WTC11 (cell line): ENCODE measurements around the gene ARHGAP10. TPM values are rescaled to one million over a fixed set of nuclear protein-coding genes. Genes with fewer than 3 reads are reported as not detected.

Source experiments
- ATAC-seq: fragments of 200-7000 bp; cut with Tn5 transposase; 2 replicates; pipeline ENCODE4 v1.10.0; 2021; ENCODE audit warnings: mild to moderate bottlenecking, moderate library complexity
- CTCF ChIA-PET: fragments of 300-600 bp; sonication (Branson Sonifier 250); formaldehyde crosslinking; loops from one replicate; lab custom pipeline; 2021; ENCODE audit warnings: antibody characterized with exemption; lab: Charles Lee
- POLR2A ChIA-PET: fragments of 350-600 bp; sonication (Branson Sonifier 250); formaldehyde crosslinking; loops from one replicate; lab custom pipeline; 2021; ENCODE audit warnings: antibody characterized with exemption; lab: Charles Lee
- DNase-seq: peaks from one replicate; pipeline ENCODE4 v3.0.0; 2021; ENCODE audit warnings: low spot score
- H3K27ac Mint-ChIP-seq: 2 replicates; pipeline ENCODE4 v1.8.0; 2021; ENCODE audit warnings: mixed read lengths
- H3K27me3 Mint-ChIP-seq: 2 replicates; pipeline ENCODE4 v1.8.0; 2021; ENCODE audit warnings: low read depth, mild to moderate bottlenecking, moderate library complexity, mixed read lengths
- H3K36me3 Mint-ChIP-seq: 2 replicates; pipeline ENCODE4 v1.8.0; 2021; ENCODE audit warnings: mixed read lengths
- H3K4me1 Mint-ChIP-seq: 2 replicates; pipeline ENCODE4 v1.8.0; 2022; ENCODE audit warnings: mixed read lengths
- H3K4me3 Mint-ChIP-seq: 2 replicates; pipeline ENCODE4 v1.8.0; 2021; ENCODE audit warnings: mild to moderate bottlenecking, moderate library complexity, mixed read lengths
- H3K9me3 Mint-ChIP-seq: 2 replicates; pipeline ENCODE4 v1.8.0; 2021; ENCODE audit warnings: mixed read lengths
- ATF2 ChIP-seq: sonication (generic); formaldehyde crosslinking; IDR thresholded peaks from 2 replicates; pipeline ENCODE4 v1.8.1; 2022; ENCODE audit warnings: low read depth, missing genetic modification reagents, borderline replicate concordance
- CREB1 ChIP-seq: sonication (generic); formaldehyde crosslinking; IDR thresholded peaks from 2 replicates; pipeline ENCODE4 v1.8.0; 2023; ENCODE audit warnings: mild to moderate bottlenecking, missing genetic modification reagents
- CREM ChIP-seq: sonication (generic); formaldehyde crosslinking; IDR thresholded peaks from 2 replicates; pipeline ENCODE4 v1.8.1; 2022; ENCODE audit warnings: mild to moderate bottlenecking, missing genetic modification reagents, moderate library complexity
- E2F1 ChIP-seq: sonication (generic); formaldehyde crosslinking; IDR thresholded peaks from 2 replicates; pipeline ENCODE4 v1.8.0; 2022; ENCODE audit warnings: mild to moderate bottlenecking, missing genetic modification reagents
- ELF4 ChIP-seq: sonication (generic); formaldehyde crosslinking; IDR thresholded peaks from 2 replicates; pipeline ENCODE4 v1.8.1; 2022; ENCODE audit warnings: low read depth, mild to moderate bottlenecking, moderate library complexity, missing genetic modification reagents
- ERG ChIP-seq: fragments of 250-450 bp; sonication (Bioruptor Pico); IDR thresholded peaks from 2 replicates; pipeline ENCODE4 v1.8.0; 2021; ENCODE audit warnings: mild to moderate bottlenecking
- GTF2I ChIP-seq: fragments of 250-450 bp; sonication (Bioruptor Pico); conservative IDR thresholded peaks from 2 replicates; pipeline ENCODE4 v1.4.0; 2021; ENCODE audit warnings: mild to moderate bottlenecking
- JAZF1 ChIP-seq: fragments of 250-450 bp; sonication (Bioruptor Pico); IDR thresholded peaks from 2 replicates; pipeline ENCODE4 v1.9.0; 2021; ENCODE audit warnings: moderate library complexity, mild to moderate bottlenecking, inconsistent platforms
- JUN ChIP-seq: sonication (generic); formaldehyde crosslinking; IDR thresholded peaks from 2 replicates; pipeline ENCODE4 v1.8.0; 2023; ENCODE audit warnings: mild to moderate bottlenecking, missing genetic modification reagents
- MLX ChIP-seq: sonication (generic); formaldehyde crosslinking; IDR thresholded peaks from 2 replicates; pipeline ENCODE4 v1.8.1; 2023; ENCODE audit warnings: mild to moderate bottlenecking, missing genetic modification reagents, moderate library complexity
- MXD4 ChIP-seq: fragments of 250-450 bp; sonication (Bioruptor Pico); IDR thresholded peaks from 2 replicates; pipeline ENCODE4 v1.8.0; 2021; ENCODE audit warnings: mild to moderate bottlenecking, moderate library complexity, borderline replicate concordance
- NFE2L1 ChIP-seq: sonication (generic); formaldehyde crosslinking; IDR thresholded peaks from 2 replicates; pipeline ENCODE4 v1.8.1; 2023; ENCODE audit warnings: missing genetic modification reagents
- NR3C1 ChIP-seq: sonication (generic); formaldehyde crosslinking; conservative IDR thresholded peaks from 2 replicates; pipeline ENCODE4 v1.8.1; 2023; ENCODE audit warnings: low read depth, mild to moderate bottlenecking, missing genetic modification reagents
- OVOL2 ChIP-seq: fragments of 250-450 bp; sonication (Bioruptor Pico); IDR thresholded peaks from 2 replicates; pipeline ENCODE4 v1.9.0; 2021; ENCODE audit warnings: mild to moderate bottlenecking, borderline replicate concordance
- PRRX2 ChIP-seq: fragments of 250-450 bp; sonication (Bioruptor Pico); IDR thresholded peaks from 2 replicates; pipeline ENCODE4 v1.8.0; 2021; ENCODE audit warnings: mild to moderate bottlenecking
- SP1 ChIP-seq: sonication (generic); formaldehyde crosslinking; conservative IDR thresholded peaks from 2 replicates; pipeline ENCODE4 v1.8.1; 2022; ENCODE audit warnings: missing genetic modification reagents
- TP53 ChIP-seq: sonication (generic); formaldehyde crosslinking; IDR thresholded peaks from 2 replicates; pipeline ENCODE4 v1.8.1; 2023; ENCODE audit warnings: mild to moderate bottlenecking, missing genetic modification reagents
- USF1 ChIP-seq: sonication (generic); formaldehyde crosslinking; IDR thresholded peaks from 2 replicates; pipeline ENCODE4 v1.8.0; 2022; ENCODE audit warnings: mild to moderate bottlenecking, missing genetic modification reagents
- ZMAT4 ChIP-seq: fragments of 250-450 bp; sonication (Bioruptor Pico); IDR thresholded peaks from 2 replicates; pipeline ENCODE4 v1.9.0; 2021; ENCODE audit warnings: mild to moderate bottlenecking
- ZNF317 ChIP-seq: sonication (generic); formaldehyde crosslinking; IDR thresholded peaks from 2 replicates; pipeline ENCODE4 v1.8.1; 2023; ENCODE audit warnings: low read depth, mild to moderate bottlenecking, moderate library complexity, missing genetic modification reagents, borderline replicate concordance
- ZNF396 ChIP-seq: fragments of 250-450 bp; sonication (Bioruptor Pico); IDR thresholded peaks from 2 replicates; pipeline ENCODE4 v1.8.0; 2021; ENCODE audit warnings: mild to moderate bottlenecking, moderate library complexity, borderline replicate concordance
- ZNF425 ChIP-seq: fragments of 250-450 bp; sonication (Bioruptor Pico); conservative IDR thresholded peaks from 2 replicates; pipeline ENCODE4 v1.9.0; 2021; ENCODE audit warnings: mild to moderate bottlenecking
- ZSCAN18 ChIP-seq: fragments of 250-450 bp; sonication (Bioruptor Pico); IDR thresholded peaks from 2 replicates; pipeline ENCODE4 v2.1.2; 2022; ENCODE audit warnings: mild to moderate bottlenecking, moderate library complexity
- total RNA-seq: library from RNA; stranded (reverse); gene quantifications from 3 replicates; pipeline ENCODE4 v1.2.3, GENCODE V29; 2021

Gene ARHGAP10
- total RNA-seq, 1 experiment from 2014 or later, result 9.6 TPM

- CTCF ChIA-PET, result interaction anchor here (1.0 kb wide), 1 partner anchor 9 kb away, joined by 8 read pairs; no protein-coding TSS in a partner anchor
- no peaks in the 10 kb centered on the region for H3K27me3 Mint-ChIP-seq
- ATAC-seq, result no peak
- TF ChIP-seq JAZF1, result no peak
- TF ChIP-seq SP1 (CRISPR knock-in tag), result no peak
- TF ChIP-seq ZSCAN18 (CRISPR knock-in tag), result no peak
- TF ChIP-seq TP53 (CRISPR knock-in tag), result no peak
- TF ChIP-seq ZMAT4 (CRISPR knock-in tag), result no peak
- no peak for TF ChIP-seq MLX (CRISPR knock-in tag)
- no peak for TF ChIP-seq ERG (CRISPR knock-in tag)
- no peak for TF ChIP-seq CREB1 (CRISPR knock-in tag)
- TF ChIP-seq ELF4 (CRISPR knock-in tag), result no peak
- TF ChIP-seq NR3C1, result no peak
- TF ChIP-seq, all 79 proteins: peak for 0
- Mint-ChIP-seq H3K9me3 (no peaks in the 10 kb centered on the region), H3K4me1 (peaks cover 33% of the 10 kb centered on the region), H3K4me3 (no peak overlapping the region), H3K36me3 (no peaks in the 10 kb centered on the region), H3K27ac (no peak overlapping the region)
- no peak for DNase-seq
- POLR2A ChIA-PET, result no interaction called here
Measured at GRCh38 chr4:147994076-147994475, 262.2 kb downstream of the ARHGAP10 start.

- ChIA-PET CTCF (no interaction called here), POLR2A (no interaction called here)
- H3K36me3 Mint-ChIP-seq, result peaks cover 4% of the 10 kb centered on the region
- no peak overlapping the region for H3K4me3 Mint-ChIP-seq
- H3K27me3 Mint-ChIP-seq, result no peaks in the 10 kb centered on the region
- no peak for DNase-seq
- no peak overlapping the region for H3K27ac Mint-ChIP-seq
- ATAC-seq, result no peak
- peaks cover 5% of the 10 kb centered on the region for H3K9me3 Mint-ChIP-seq
- H3K4me1 Mint-ChIP-seq, result peaks cover 29% of the 10 kb centered on the region
- TF ChIP-seq CREM (CRISPR knock-in tag), result no peak
- TF ChIP-seq E2F1 (CRISPR knock-in tag), result no peak
- no peak for TF ChIP-seq ZNF425 (CRISPR knock-in tag)
- TF ChIP-seq ZNF317, result no peak
- TF ChIP-seq PRRX2, result no peak
- no peak for TF ChIP-seq NFE2L1
- no peak for TF ChIP-seq ZNF396 (CRISPR knock-in tag)
- no peak for TF ChIP-seq NR3C1
- no peak for TF ChIP-seq USF1
- TF ChIP-seq OVOL2 (CRISPR knock-in tag), result no peak
- no peak for TF ChIP-seq JUN
- no peak for TF ChIP-seq GTF2I (CRISPR knock-in tag)
- TF ChIP-seq ATF2 (CRISPR knock-in tag), result no peak
- TF ChIP-seq MXD4, result no peak
Measured at GRCh38 chr4:147994491-147995385, 262.9 kb downstream of the ARHGAP10 start.
